Aorta (tissue), 5 donors: ENCODE data around the gene ZBTB43. TPM values are rescaled to one million over a fixed set of nuclear protein-coding genes. Genes with fewer than 3 reads are reported as not detected.

Source experiments
- ATAC-seq: fragments of 200-7000 bp; cut with Tn5 transposase; one replicate; pipeline ENCODE4 v1.9.1; 2022; ENCODE audit warnings: moderate library complexity; ENCODE audit not compliant: low FRiP score
- DNase-seq, 2 donors: peaks; one replicate each; pipeline ENCODE4 v3.0.0-alpha.2; 2020
- H3K27ac ChIP-seq, 2 donors: one replicate each; pipeline ENCODE4 v1.5.1; 2013; ENCODE audit warnings: low read length in 2 of 2, mild to moderate bottlenecking in 2 of 2, moderate library complexity in 2 of 2, control low read depth in 1 of 2, inconsistent platforms in 1 of 2, low read depth in 1 of 2
- H3K27me3 ChIP-seq, 2 donors: one replicate each; pipeline ENCODE4 v1.6.1; 2013; ENCODE audit warnings: control low read depth in 1 of 2, low read length in 1 of 2, mild to moderate bottlenecking in 1 of 2, moderate library complexity in 1 of 2; ENCODE audit not compliant: insufficient read depth in 2 of 2, control insufficient read depth in 1 of 2
- H3K36me3 ChIP-seq, 2 donors: one replicate each; pipeline ENCODE4 v1.6.1; 2013; ENCODE audit warnings: control low read depth in 1 of 2, low read length in 1 of 2, mild to moderate bottlenecking in 1 of 2; ENCODE audit not compliant: insufficient read depth in 2 of 2, control insufficient read depth in 1 of 2
- H3K4me1 ChIP-seq, 2 donors: one replicate each; pipeline ENCODE4 v1.6.1; 2013; ENCODE audit warnings: low read length in 2 of 2, control low read depth in 1 of 2, mild to moderate bottlenecking in 1 of 2, moderate library complexity in 1 of 2; ENCODE audit not compliant: insufficient read depth in 2 of 2, control insufficient read depth in 1 of 2
- H3K4me3 ChIP-seq, 2 donors: one replicate each; pipeline ENCODE4 v1.5.1; 2013; ENCODE audit warnings: low read length in 2 of 2, control low read depth in 1 of 2, mild to moderate bottlenecking in 1 of 2
- H3K9me3 ChIP-seq: one replicate; pipeline ENCODE4 v1.6.1; 2013; ENCODE audit warnings: mild to moderate bottlenecking, low read length; ENCODE audit not compliant: control insufficient read depth
- WGBS, 2 donors: extraction: QIAGEN DNeasy Blood & Tissue Kit; methylation state at CpG; one replicate each; pipeline ENCODE4 v1.1.7; 2013; 5-methylcytosine and 5-hydroxymethylcytosine counted together
- intact Hi-C, 2 donors: fragments of 100-400 bp; cut with DNase I; formaldehyde crosslinking; loops; one replicate each; pipeline versions ENCODE4 v1.14.2 to v1.15.0; 2022
- long read RNA-seq, 2 donors: library from polyadenylated mRNA; unstranded; transcript quantifications; one replicate each; pipeline ENCODE4 v2.0.0, GENCODE V29; 2020 to 2021
- polyA plus RNA-seq, 2 donors: library from polyadenylated mRNA; stranded (reverse); fragments of 200-250 nt; gene quantifications; one replicate each; pipeline ENCODE4 v1.2.3, GENCODE V29; 2013
- total RNA-seq, 2 donors: library from RNA; stranded (reverse); fragmentation: NEBNext Ultra II Directional; extraction: Animal tissue kit (Norgen Biotek cat#: 25700); gene quantifications; one replicate each; pipeline ENCODE4 v1.2.1, GENCODE V29; 2021
- donor health status: healthy with polysubstance abuse.
- donor health status: Bipolar disorder and iron deficiency.
- donor health status: DM: no; HTN: no; CAD: no.
- donor health status: DM: no; HTN: no; CAD: no.
- donor health status: DM: yes; HTN: yes; CAD: no.

The ZBTB43 gene, protein sequence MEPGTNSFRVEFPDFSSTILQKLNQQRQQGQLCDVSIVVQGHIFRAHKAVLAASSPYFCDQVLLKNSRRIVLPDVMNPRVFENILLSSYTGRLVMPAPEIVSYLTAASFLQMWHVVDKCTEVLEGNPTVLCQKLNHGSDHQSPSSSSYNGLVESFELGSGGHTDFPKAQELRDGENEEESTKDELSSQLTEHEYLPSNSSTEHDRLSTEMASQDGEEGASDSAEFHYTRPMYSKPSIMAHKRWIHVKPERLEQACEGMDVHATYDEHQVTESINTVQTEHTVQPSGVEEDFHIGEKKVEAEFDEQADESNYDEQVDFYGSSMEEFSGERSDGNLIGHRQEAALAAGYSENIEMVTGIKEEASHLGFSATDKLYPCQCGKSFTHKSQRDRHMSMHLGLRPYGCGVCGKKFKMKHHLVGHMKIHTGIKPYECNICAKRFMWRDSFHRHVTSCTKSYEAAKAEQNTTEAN
- total RNA-seq (10 to 100 TPM; 12.8 to 18.4 TPM), polyA plus RNA-seq (1 to 10 TPM in 1 of 2 donors, under 1 TPM in 1; 0.75 to 3.7 TPM)
- long read RNA-seq, donor 1, full-length matches to known transcripts = 37 of 38 reads
- long read RNA-seq, donor 1, partial matches to known transcripts = 0 of 38 reads
- long read RNA-seq, donor 1, other reads (novel, unspliced or antisense) = 1 of 38 reads
- long read RNA-seq, donor 2, full-length matches to known transcripts = 8 of 9 reads
- long read RNA-seq, donor 2, partial matches to known transcripts = 0 of 9 reads
- long read RNA-seq, donor 2, other reads (novel, unspliced or antisense) = 1 of 9 reads

DNA sequence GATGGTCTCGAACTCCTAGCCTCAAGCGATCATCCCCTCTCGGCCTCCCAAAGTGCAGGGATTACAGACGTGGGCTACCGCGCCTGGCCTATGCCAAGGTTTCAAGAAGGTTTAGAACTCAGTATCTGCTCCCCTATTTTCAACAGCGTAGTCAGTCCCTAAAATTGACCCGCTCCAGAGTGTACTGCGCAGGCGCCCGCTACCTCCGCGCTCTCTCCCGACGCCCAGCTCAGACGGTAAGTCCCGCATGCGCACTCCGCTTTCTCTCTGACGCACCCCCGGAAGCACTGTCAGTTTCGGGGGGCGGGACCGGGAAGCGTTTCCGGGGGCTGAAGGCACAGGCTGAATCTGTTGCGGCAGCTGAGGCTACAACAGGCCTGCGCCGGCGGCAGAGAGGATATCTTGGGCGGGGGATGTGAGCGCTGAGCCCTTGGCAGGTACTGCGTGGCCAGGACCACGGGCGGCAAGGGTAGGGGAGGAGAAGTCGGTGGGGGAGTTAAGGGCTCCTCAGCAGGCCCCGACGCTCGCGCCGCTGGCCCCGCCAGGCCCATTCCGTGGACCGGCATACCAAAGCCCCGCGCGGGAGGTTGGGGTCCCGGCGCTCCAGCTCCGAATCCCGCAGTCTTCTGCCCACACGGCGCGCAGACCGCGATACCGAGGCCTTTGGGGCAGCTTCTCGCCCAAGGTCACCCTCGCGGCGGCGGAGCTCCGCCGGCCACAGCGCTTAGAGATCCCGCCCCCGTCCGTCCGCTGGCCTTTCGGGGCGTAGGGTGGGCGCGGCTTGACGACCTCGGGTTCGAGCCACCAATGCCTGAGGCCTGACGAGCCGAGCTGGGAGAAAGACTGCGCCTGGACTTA, at the start of gene ZBTB43:
Gene ZBTB43 (plus strand): TSS at position 345 of the 858 bp plus-strand sequence. CDS start 27,470 bp downstream, outside the sequence.
- Histone ChIP-seq H3K9me3 (no peaks in the 10 kb centered on the region), H3K4me1 (peaks cover 0 to 3% of the 10 kb centered on the region in 2 donors), H3K36me3 (no peaks in the 10 kb centered on the region), H3K4me3 (peak within 1 kb of the TSS; percentile 74 to 78), H3K27ac (peak within 1 kb of the TSS in 1 of 2 donors; percentile 60), H3K27me3 (no peaks in the 10 kb centered on the region)
- WGBS, 2 donors = 2% methylated on average over 69 to 79 of the region's 79 CpGs
- intact Hi-C loops = no loop called here
- DNase-seq (peak; percentile 99), ATAC-seq (peak; percentile 98)

DNA sequence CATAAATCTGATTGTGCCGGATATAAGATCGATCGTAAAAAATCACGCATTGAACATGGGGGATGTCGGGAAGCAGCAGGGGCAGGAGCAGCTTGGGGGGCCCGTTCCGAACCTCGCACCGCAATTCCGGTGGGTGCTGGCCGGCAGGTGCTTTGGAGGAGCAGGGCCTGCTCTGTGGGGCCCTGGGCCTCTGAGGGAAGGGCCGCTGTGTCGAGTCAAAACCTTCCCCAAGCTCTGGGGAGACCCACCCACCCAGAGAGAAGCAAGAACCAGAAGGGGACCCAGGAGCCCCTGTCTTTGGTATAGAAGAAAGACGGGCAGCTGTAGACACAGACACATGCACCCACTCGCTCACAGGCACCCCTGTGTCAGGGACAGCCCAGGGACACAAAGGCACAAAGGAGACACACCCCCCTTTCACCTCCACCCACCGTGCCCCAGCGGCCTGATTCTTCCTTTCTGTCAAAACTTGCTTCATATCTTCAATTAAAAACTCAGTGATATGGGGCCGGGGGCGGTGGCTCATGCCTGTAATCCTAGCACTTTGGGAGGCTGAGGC, 49.4 kb upstream of the ZBTB43 start:
- Histone ChIP-seq H3K27me3 (peaks cover 0 to 2% of the 10 kb centered on the region in 2 donors), H3K27ac (no peak overlapping the region), H3K4me3 (no peak overlapping the region), H3K4me1 (no peaks in the 10 kb centered on the region), H3K36me3 (no peaks in the 10 kb centered on the region), H3K9me3 (no peaks in the 10 kb centered on the region)
- ATAC-seq (no peak), DNase-seq (no peak)
- WGBS, 2 donors = 87 to 90% methylated on average over 19 of the region's 19 CpGs
- intact Hi-C loops = no loop called here

DNA sequence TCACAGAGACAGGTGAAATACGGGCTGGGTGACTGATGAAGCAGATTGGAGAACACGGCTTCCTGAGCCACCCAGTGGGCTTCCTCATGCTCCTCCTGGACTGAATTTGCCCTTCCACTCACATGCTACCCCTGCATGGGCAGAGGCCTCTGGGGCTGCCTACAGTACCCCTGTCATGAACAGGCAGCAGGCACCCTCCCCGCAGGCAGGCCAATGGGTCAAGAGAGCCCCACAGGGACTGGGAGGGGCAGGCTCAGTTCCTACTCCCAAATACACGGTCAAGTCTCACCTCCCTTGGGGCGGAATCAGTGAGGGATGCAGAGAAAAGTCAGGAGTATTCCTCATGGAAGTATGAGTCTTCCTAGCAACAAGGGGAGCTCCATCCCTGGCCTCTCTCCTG, 48.6 kb upstream of the ZBTB43 start:
- intact Hi-C loops = no loop called here

DNA sequence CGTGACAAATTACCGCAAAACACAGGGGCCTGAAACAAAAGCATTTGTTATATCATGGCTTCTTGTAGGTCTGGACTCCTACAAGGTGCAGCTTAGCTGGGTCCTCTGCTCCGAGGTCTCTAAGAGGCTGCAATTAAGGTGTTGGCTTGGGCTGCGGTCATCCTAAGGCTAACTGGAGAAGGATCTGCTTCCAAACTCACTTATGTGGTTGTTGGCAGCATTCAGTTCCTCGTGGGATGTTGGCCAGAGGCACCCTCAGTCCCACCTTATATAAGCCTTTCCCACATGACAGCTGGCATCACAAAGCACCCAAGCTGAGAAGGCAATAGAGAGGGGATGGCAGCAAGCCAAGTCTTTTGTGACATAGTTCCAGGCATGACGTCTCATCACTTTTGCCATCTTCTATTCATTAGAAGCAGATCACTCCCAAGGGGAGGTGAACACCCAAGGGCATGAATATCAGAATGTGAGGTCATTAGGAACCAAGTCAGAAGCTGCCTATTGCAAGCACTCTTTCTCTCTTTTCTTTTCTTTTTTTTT, 47.9 kb upstream of the ZBTB43 start:
- no peak overlapping the region for H3K4me3 ChIP-seq
- H3K27me3 ChIP-seq = peaks cover 0 to 2% of the 10 kb centered on the region in 2 donors
- intact Hi-C loops = no loop called here
- 53 to 54% methylated on average over 6 of the region's 6 CpGs for WGBS, 2 donors
- no peak for DNase-seq
- H3K4me1 ChIP-seq = no peaks in the 10 kb centered on the region
- H3K36me3 ChIP-seq = no peaks in the 10 kb centered on the region
- no peaks in the 10 kb centered on the region for H3K9me3 ChIP-seq
- H3K27ac ChIP-seq = no peak overlapping the region
- no peak for ATAC-seq

More for the DNA sequence above, 48.6 kb upstream of the ZBTB43 start:
- ATAC-seq = no peak
- H3K27me3 ChIP-seq = peaks cover 0 to 2% of the 10 kb centered on the region in 2 donors
- H3K4me1 ChIP-seq = no peaks in the 10 kb centered on the region
- H3K27ac ChIP-seq = no peak overlapping the region
- H3K9me3 ChIP-seq = no peaks in the 10 kb centered on the region
- H3K4me3 ChIP-seq = no peak overlapping the region
- H3K36me3 ChIP-seq = no peaks in the 10 kb centered on the region
- WGBS, 2 donors = 74 to 76% methylated on average over 5 of the region's 5 CpGs
- no peak for DNase-seq

DNA sequence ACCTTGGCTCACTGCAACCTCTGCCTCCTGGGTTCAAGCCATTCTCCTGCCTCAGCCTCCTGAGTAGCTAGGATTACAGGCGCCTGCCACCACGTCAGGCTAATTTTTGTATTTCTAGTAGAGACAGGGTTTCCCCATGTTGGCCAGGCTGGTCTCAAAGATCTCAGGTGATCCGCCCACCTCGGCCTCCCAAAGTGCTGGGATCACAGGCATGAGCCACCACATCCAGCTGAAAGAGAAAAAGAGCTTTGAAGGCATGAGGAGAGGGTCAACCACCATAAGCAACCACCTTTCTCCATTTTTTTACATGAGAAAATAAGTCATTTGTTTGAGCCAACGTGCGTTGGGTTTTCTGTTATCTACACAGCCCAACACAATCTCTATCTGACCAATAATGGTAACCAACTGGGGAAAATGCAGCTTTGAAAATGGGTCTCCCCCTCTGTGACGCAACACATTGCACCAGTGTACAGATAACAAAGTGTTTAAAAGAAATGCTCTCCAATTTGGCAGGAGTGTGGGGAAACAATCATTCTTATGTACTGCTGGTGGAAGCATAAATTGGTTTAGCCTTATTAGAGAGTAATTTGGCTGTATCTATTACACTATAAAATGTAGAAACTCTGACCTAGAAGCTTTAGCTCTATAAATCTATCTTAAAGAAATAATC, 45.8 kb upstream of the ZBTB43 start:
- Histone ChIP-seq H3K27me3 (peaks cover 0 to 2% of the 10 kb centered on the region in 2 donors), H3K4me3 (no peak overlapping the region), H3K4me1 (no peaks in the 10 kb centered on the region), H3K9me3 (no peaks in the 10 kb centered on the region), H3K36me3 (no peaks in the 10 kb centered on the region), H3K27ac (no peak overlapping the region)
- DNase-seq (no peak), ATAC-seq (no peak)
- intact Hi-C loops = no loop called here
- WGBS, 2 donors = 82 to 84% methylated on average over 7 of the region's 7 CpGs

DNA sequence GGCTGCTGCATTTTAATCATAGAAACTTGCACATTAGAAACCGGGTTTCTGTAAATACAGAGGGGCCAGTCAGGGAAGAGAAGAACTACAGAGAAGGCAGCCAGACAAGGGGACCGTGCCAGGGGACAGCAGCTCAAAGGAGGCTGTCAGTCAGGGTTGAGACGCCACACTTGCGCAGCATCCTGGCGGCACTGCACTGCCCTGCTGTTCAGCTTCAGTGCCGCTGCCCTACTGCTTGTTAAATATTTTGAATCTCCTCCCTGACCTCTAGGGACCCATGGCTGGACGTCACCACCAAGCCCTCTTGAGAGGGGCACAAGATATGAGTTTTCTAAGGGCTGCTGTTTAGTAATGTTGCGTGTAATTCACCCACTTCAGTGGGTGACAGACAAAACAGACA, 43.6 kb upstream of the ZBTB43 start:
- Histone ChIP-seq H3K27ac (no peak overlapping the region), H3K27me3 (peaks cover 0 to 2% of the 10 kb centered on the region in 2 donors), H3K9me3 (no peaks in the 10 kb centered on the region), H3K4me1 (no peaks in the 10 kb centered on the region), H3K36me3 (no peaks in the 10 kb centered on the region), H3K4me3 (no peak overlapping the region)
- intact Hi-C loops = no loop called here
- DNase-seq = peak in 1 of 2 donors; percentile 52
- no peak for ATAC-seq
- whole genome bisulfite sequencing, 2 donors = 48 to 49% methylated on average over 8 of the region's 8 CpGs

DNA sequence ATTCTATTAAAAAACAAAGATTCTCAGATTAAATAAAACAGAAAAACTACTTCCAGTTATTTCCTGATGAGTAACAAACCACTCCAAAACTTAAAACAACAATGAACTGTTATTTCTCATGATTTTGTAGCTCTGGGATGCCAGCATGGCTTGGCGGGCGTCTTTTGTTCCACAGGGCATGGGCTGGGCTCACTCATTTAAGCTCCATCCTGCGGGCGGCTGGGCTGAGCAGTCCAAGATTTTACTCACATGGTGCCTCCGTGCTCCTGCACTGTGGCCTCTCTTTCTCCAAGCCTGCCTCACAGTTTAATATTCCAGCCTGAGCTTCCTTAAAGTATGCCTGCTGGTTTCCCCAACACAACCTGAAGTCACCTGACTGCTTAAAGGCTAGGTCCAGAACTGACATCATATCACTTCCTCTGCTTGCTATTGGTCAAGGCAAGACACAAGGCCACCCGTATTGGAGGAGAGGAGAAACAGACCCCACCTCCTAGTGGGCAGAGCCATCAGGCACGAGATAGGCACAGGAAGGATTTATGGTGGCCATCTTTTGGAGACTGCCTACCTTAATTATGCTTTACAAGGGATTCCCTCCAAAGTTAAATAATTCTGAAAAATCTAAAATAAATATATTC, 41.6 kb upstream of the ZBTB43 start:
- Histone ChIP-seq H3K36me3 (no peaks in the 10 kb centered on the region), H3K4me1 (no peaks in the 10 kb centered on the region), H3K27me3 (peaks cover 0 to 2% of the 10 kb centered on the region in 2 donors), H3K27ac (no peak overlapping the region), H3K4me3 (no peak overlapping the region), H3K9me3 (peaks cover 2% of the 10 kb centered on the region)
- intact Hi-C loops = no loop called here
- no peak for ATAC-seq
- DNase-seq = no peak
- WGBS, 2 donors = 37 to 39% methylated on average over 7 of the region's 7 CpGs
